GM21717 (cell line): ENCODE data around the gene RBM5.

ENCODE experiments used
- ATAC-seq: cut with Tn5 transposase; IDR thresholded peaks from one replicate; pipeline ENCODE4 v1.9.1; 2021; ENCODE audit warnings: mild to moderate bottlenecking, moderate library complexity; ENCODE audit not compliant: unreplicated experiment

Gene RBM5

GRCh38 chr3:50158530-50159146, 69.9 kb downstream of the RBM5 start:
- no peak for ATAC-seq

GRCh38 chr3:50160561-50160983, 71.9 kb downstream of the RBM5 start:
- ATAC-seq = no peak

- ATAC-seq = no peak
Observed at GRCh38 chr3:50161320-50161719, 72.6 kb downstream of the RBM5 start.

- no peak for ATAC-seq
Observed at GRCh38 chr3:50162034-50162883, 73.5 kb downstream of the RBM5 start.

GRCh38 chr3:50163572-50164455, 75.1 kb downstream of the RBM5 start:
- no peak for ATAC-seq

- ATAC-seq = no peak
Observed at GRCh38 chr3:50164481-50164880, 75.8 kb downstream of the RBM5 start.

- no peak for ATAC-seq
Observed at GRCh38 chr3:50164984-50165909, 76.5 kb downstream of the RBM5 start.

GRCh38 chr3:50165910-50166538, 77.3 kb downstream of the RBM5 start:
- ATAC-seq = no peak

- ATAC-seq = no peak
Observed at GRCh38 chr3:50166620-50167019, 77.9 kb downstream of the RBM5 start.

GRCh38 chr3:50167069-50167840, 78.5 kb downstream of the RBM5 start:
- no peak for ATAC-seq

GRCh38 chr3:50167841-50168209, 79.1 kb downstream of the RBM5 start:
- ATAC-seq = no peak

GRCh38 chr3:50168388-50168787, 79.7 kb downstream of the RBM5 start:
- no peak for ATAC-seq
